GM19452 (cell line): ENCODE data around the gene UIMC1.
"Not testable (repeated sequence)": the region's sequence is repeated elsewhere in the genome, so short reads cannot be mapped to it uniquely, and the experiment has no call there.

ENCODE experiments used
- ATAC-seq: cut with Tn5 transposase; IDR thresholded peaks from one replicate; pipeline ENCODE4 v1.9.1; 2021; ENCODE audit not compliant: unreplicated experiment

UIMC1 gene

DNA sequence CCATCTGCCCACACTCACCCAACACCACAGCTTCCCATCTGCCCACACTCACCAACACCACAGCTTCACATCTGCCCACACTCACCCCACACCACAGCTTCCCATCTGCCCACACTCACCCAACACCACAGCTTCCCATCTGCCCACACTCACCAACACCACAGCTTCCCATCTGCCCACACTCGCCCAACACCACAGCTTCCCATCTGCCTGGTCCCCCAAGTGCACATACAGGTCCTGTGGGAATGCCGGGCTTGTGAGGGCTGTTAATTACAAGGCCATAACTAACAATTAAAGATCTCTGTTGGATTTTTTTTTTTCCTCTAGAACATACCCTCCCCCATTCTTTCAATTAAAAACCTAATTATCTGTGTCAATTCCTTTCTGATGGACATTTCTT, 133.6 kb downstream of the UIMC1 start:
- not testable (repeated sequence) for ATAC-seq

DNA sequence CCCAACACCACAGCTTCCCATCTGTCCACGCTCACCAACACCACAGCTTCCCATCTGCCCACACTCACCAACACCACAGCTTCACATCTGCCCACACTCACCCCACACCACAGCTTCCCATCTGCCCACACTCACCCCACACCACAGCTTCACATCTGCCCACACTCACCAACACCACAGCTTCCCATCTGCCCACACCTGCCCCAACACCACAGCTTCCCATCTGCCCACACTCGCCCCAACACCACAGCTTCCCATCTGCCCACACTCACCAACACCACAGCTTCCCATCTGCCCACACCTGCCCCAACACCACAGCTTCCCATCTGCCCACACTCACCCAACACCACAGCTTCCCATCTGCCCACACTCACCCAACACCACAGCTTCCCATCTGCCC, 134.0 kb downstream of the UIMC1 start:
- not testable (repeated sequence) for ATAC-seq

DNA sequence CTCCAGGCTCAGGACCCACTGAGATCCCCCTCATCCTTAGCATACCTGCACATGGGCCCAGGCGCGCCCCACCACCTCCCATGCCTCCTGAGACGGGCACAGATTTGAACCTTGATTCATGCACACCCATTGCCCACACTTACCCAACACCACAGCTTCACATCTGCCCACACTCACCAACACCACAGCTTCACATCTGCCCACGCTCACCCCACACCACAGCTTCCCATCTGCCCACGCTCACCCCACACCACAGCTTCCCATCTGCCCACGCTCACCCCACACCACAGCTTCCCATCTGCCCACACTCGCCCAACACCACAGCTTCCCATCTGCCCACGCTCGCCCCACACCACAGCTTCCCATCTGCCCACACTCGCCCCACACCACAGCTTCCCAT, 135.9 kb downstream of the UIMC1 start:
- ATAC-seq, result not testable (repeated sequence)

DNA sequence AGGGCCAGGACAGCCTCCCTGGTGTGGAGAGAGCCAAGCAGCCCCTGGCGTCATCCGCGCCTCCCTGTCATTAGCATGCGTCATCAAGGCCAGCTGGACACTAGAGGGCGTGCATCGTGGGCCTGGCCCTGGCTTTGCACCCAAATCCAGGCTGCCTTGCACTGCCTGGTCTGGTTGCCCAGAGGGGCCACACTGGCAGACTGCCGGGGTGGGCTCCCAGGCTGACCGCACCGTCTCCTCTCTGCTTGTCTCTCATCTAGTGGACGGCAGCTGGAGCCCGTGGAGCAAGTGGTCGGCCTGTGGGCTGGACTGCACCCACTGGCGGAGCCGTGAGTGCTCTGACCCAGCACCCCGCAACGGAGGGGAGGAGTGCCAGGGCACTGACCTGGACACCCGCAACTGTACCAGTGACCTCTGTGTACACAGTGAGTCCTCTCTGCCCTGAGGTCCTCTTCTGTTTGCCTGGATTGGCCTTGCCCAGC, 136.4 kb downstream of the UIMC1 start:
- no peak for ATAC-seq

DNA sequence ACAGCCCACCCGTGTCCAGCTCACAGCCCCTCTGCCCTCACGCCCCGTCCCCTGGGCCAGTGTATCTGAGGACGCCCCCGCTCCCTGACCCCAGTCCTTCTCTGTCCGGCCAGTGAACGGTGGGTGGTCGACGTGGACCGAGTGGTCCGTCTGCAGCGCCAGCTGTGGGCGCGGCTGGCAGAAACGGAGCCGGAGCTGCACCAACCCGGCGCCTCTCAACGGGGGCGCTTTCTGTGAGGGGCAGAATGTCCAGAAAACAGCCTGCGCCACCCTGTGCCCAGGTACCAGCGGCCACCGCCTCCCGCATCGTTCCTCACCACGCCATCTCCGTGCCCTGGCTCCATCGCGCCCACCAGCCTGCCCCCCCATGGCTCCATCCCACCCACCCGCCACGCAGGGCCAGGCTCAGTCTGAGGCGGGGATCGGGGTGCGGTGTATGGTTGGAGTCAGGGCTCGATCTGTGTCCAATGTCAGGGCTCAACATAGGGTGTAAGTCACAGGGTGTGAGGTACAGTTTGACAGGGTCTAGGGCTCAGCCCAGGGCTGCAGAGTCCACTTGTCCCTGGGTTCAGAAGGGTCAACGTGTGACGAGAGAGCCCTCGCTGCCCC, 137.0 kb downstream of the UIMC1 start:
- ATAC-seq, result no peak

DNA sequence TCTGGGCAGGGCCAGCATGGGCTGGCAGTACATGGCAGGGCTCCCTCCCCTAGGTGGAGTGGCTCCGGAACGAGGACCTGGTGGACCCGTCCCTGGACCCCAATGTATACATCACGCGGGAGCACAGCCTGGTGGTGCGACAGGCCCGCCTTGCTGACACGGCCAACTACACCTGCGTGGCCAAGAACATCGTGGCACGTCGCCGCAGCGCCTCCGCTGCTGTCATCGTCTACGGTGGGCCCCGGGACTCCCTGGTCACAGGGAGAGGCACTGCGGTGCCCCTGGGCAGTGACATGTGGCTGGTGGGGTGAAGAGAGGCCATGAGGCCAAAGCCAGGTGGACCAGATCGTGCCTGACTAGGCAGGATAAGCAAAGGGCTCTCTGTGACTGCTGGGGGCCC, 137.8 kb downstream of the UIMC1 start:
- ATAC-seq, result no peak

DNA sequence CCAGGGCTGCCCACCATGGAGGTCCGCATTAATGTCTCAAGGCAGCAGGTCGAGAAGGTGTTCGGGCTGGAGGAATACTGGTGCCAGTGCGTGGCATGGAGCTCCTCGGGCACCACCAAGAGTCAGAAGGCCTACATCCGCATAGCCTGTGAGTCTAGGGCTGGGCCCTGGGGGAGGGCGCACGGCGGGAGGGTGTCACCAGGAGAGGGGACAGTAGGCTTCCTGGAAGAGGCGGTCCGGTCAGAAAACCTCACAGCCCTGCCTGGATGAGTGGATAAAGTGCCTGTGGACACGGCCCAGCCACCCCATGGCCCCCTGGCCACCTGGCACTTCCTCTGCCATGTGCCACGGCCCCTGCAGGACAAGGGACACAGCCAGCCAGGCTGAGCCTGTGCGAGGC, 138.5 kb downstream of the UIMC1 start:
- no peak for ATAC-seq

DNA sequence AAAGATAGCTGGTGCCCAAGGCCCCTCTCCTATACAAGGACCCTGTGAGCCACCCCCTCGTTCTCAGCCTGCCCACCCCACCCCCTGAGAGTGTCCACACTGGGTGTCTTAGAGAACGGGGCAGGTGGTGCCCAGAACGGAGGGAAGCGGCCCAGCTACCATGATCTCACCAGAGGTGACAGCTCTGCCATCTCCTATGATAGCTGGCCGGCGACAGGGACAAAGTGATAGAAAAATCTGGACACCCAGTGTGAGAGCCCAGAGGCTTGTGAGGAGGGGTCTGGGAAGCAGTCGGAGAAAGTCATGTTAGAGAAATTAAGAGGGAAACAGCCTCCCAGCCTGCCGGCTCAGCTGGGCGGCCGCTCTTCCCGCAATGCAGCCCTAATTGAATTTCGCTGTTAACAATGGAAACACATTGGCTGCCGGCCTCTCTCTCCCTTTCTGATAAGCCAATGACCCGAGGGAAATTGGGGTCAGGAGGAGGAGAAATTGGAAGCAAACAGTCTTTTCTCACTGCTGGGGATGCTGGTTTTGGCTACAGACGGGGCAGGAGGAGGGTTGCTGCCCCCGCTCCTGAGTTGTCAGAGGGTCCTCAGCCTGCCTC, 139.8 kb downstream of the UIMC1 start:
- no peak for ATAC-seq

DNA sequence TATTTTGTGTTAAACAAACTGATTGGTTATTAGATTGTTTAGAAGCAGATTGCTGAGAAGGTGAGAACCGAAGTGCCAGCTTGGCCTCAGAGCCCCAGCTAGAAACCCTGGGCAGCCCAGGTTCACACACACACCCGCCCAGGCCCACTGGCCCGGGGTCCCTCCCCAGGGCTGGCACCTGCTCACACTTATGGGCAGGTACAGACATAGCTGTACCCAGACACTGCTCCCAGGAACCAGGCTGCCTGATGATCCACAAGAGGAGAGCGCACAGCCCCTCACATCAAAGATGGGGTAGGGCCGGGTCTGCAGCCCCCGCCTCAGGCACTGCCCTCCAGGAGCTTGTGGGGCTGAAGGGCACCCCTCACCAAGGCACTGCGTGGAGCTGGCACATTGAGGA, 140.6 kb downstream of the UIMC1 start:
- no peak for ATAC-seq

DNA sequence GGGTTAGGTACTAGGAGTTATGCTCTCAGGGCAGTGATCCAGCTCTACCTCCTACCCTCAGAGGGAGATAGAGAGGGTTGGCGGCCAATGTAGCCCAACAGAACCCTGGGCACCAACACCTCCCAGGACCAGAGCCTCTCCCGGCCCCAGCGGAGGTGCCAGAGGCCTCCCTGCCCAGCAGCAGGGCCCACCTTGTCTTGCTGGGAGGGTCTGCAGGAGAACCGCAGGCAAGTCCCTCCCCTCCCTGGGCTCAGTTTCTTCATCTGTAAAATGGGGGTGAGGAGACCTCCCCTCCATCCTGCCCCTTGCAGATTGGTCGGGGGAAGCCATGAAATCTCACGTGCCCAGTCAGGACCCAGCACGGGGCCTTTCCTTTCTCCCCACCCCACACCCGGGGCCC, 141.8 kb downstream of the UIMC1 start:
- no peak for ATAC-seq

DNA sequence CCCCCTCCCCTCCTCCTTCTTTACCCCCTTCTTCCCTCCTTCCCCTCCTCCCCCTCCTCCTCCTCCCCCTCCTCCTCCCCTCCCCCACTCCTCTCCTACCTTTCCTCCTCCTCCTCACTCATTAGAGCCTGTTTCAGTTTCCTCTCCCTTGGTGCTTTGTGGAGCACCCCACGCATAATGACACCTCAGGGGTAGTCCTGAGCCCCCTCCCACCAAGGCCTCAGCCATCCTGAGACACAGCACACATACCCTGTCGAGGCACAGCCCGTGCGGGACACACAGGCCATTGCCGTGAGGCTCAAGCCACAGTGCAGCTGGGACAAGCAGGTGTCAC, 142.8 kb downstream of the UIMC1 start:
- no peak for ATAC-seq

DNA sequence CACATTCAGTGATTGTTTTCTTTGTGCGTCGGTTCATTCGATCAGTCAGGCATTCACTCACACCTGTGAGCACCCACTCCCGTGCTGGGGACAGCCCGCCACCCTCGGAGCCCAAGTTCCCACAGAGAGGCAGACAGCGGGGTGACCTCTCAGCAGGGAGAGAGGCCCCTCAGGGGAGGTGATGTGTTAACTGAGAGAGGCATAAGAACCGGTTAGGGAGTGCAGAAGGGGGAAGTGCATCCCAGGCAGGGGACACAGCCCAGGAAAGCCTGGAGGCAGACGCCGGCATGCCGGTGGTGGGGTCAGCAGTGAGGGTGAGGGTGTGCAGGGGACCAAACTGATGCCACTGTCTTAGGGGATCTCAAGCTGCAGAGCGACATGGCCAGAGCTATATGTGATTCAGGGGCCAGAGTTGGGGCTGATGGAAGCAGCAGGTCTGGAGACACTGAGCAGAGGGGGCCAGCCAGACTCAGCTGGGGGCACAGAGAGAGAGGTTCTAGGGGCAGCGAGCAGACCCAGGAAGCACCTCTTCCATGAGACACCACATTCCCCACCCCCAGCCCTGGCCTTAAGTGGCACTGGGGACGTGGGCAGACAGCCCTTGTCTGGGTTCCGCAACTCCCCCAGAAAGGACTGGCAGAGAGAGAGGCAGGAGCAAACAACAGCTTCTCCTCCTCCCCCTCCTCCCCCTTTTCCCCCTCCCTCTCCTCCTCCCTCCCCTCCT, 143.4 kb downstream of the UIMC1 start:
- no peak for ATAC-seq

DNA sequence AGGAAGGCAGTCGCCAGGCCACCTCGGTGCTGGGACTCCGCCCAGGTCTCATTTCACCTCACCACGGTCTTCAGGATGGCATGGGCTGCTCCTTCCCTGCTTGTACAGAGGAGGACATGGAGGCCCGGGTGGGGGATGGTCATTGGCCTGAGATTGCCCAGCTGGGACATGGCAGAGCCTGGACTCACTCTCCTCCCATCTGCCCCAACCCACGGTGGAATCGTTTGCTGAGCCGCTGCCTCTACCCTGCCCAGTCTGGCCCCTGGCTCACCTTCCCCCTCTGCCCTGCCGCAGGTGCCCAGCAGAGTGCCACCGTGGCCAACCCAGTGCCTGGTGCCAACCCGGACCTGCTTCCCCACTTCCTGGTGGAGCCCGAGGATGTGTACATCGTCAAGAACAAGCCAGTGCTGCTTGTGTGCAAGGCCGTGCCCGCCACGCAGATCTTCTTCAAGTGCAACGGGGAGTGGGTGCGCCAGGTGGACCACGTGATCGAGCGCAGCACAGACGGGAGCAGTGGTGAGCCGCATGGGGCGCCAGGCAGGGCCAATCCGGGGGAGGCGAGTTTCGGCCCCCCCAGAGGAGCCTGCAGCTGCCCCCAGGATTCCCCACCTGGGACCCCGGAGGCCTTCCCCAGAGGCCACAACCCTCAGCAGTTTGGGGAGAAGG, 144.1 kb downstream of the UIMC1 start:
- no peak for ATAC-seq

DNA sequence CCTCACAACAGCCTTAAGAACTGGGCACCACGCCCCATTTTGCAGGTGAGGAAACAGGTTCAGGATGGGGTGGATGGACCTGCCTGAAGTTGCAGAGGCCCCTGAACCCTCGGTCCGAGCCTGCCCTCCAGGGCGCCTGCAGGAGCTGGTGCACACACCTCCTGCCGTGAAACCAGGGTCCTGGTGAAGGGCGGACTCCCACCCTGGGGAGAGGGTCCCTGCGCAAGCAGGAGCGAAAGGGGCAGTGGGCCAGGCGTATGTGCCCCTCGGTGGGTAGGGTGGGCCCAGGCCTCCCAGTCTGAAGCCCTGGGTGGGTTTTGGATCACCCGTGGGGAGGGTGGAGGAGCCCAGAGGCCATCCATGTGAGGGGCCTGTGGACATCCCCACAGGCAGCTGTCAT, 145.3 kb downstream of the UIMC1 start:
- no peak for ATAC-seq

DNA sequence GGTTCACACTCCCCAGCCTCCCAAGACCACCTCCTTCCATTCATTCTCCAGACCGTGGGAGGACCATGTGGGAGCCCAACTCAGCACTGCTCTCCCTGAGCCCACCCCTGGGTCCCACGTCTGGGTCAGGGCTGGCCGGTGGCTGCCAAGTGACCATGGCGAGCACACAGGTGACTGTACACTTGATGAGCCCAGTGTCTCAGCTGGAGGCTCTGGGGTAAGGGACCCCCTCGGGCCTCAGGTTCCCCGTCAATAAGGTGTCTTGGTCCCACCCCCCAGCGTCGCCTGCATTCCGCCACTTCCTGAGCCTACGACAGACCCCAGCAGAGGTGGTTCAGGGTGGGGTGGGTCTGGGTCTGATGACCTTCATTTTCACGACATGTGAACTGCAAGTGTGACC, 146.2 kb downstream of the UIMC1 start:
- ATAC-seq, result no peak

DNA sequence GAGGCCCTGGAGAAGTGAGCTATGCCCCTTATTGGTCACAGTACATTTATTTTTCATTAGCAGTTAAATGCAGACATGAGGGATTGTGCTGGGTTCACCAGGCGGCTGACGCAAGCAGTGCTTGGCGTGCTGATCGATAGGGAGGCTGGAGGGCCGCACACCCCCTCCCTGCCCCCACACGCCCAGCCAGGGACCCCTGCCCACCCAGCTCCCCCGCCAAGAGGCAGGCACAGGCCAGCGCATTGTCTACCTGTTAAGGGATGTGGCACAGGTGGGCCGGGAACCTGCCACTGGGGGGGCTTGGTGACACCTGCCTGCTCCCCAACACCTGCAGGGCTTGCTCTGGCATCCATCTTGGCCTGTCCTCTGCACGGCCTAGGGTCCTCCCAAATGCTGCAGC, 146.7 kb downstream of the UIMC1 start:
- no peak for ATAC-seq

DNA sequence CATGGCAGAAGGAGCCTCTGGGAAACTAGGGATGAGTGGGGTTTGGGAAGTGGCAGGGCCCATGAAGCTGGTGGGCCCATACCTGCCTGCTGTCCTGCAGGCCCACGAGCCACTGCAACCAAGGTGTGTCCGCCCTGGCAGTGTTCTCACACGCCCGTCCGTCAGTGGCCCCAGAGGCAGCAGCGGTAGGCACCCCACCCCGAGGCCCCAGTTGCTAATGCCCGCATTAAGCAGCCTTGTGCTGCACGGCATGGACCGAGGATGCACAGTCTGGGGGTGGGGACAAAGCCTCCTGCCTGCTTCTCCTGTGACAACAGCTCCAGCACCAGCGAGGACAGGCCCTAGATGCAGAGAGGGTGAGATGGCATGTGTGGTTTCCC, 148.7 kb downstream of the UIMC1 start:
- no peak for ATAC-seq

DNA sequence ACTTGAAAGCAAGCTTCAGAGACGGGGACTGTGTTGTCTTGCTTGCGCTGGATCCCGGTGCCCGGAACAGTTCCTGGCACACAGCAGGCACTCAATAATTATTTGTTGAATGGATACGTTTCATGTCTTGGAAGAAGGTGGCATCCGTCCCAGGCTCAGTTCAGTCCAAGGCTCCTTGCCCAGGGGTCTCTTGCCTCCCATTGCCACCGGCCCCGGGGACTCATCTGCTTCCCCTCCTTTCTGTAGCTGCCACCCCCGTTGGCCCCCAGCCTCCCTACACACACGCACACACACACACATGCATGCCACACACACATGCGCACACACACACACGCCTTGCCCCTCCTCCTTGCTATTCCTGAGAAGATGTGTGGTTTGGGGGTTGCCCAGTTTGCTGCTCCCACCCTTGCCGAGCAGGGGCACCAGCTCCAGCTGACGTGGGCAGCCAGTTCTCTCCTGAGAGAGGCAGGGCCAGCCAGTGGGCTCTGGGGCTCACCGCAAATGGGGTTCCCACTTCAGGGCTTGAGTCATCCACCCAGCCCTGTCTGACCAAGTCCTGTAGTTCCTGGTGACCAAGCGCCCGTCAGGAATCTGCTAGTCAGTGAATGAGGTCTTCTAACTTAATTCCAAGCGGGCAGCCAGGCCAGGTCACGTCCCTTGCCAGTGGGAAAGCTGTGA, 149.2 kb downstream of the UIMC1 start:
- no peak for ATAC-seq

DNA sequence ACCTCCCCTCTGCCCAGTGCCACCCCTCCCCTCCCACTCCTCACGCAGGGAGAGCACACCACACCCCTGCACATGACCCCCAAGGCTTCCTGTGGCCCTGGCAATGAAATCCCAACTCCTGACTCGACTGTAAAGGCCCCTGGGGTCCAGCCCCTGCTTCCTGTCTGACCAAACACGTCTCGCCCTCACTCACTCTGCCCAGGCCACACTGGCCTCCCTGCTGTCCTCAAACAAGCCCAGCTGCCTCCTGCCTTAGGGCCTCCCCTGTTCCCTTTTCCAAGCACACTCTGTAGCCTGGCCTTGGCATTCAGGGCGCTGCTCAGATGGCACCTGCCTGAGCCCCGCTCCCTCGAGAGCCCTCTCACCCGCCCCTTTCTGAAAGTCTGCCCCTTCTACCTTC, 149.8 kb downstream of the UIMC1 start:
- no peak for ATAC-seq

DNA sequence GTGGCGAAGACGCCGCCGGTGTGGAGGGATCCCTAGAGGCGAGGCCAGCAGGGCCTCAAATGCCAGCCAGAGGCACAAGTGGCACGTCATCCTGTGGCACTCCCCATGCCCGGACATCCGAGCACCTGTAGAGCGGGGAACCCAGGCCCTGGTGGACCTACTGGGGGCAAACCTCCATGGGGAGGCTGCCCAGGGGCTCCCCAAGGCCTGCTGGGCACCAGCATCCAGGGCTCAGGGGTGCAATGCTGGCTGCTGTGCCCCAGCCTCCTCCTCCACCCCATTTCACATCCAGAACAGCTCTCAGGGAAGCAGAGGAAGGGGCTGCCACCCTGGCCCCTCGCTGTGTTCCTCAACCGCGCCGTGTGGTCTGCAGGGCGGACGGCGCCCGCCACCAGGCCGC, 151.0 kb downstream of the UIMC1 start:
- no peak for ATAC-seq
